CD14-positive monocyte (primary cell): ENCODE data around the gene NPAS3. TPM values are rescaled to one million over a fixed set of nuclear protein-coding genes. Genes with fewer than 3 reads are reported as not detected.

Experiments used
- DNase-seq, 3 donors: peaks; one replicate each; pipeline ENCODE4 v3.0.0-alpha.2; 2011 to 2022
- H2AFZ ChIP-seq: 2 replicates; pipeline ENCODE4 v1.6.0; 2012; ENCODE audit warnings: mild to moderate bottlenecking, low read depth, low read length, inconsistent platforms; ENCODE audit not compliant: insufficient read depth, poor library complexity, severe bottlenecking
- H3K27ac ChIP-seq, 2 donors: 1 replicate in 1 of 2; 2 replicates in 1 of 2; pipeline ENCODE4 v1.5.1; 2012 to 2013; ENCODE audit warnings: low read length in 2 of 2, control low read depth in 1 of 2, inconsistent platforms in 1 of 2, low read depth in 1 of 2, mild to moderate bottlenecking in 1 of 2
- H3K27me3 ChIP-seq, 2 donors: one replicate each; pipeline versions ENCODE4 v1.6.0 to v1.6.1; 2011 to 2013; ENCODE audit warnings: low read length in 2 of 2; ENCODE audit not compliant: control insufficient read depth in 2 of 2, insufficient read depth in 2 of 2
- H3K36me3 ChIP-seq, 2 donors: replicated peaks in 1 of 2; 1 replicate in 1 of 2; 2 replicates in 1 of 2; pipeline versions ENCODE4 v1.5.1 to v1.6.1; 2012 to 2013; ENCODE audit warnings: low read length in 2 of 2, control low read depth in 1 of 2, inconsistent platforms in 1 of 2, mild to moderate bottlenecking in 1 of 2; ENCODE audit not compliant: insufficient read depth in 2 of 2, control insufficient read depth in 1 of 2
- H3K4me1 ChIP-seq, 2 donors: 1 replicate in 1 of 2; 2 replicates in 1 of 2; pipeline versions ENCODE4 v1.5.1 to v1.6.1; 2012 to 2013; ENCODE audit warnings: low read length in 2 of 2, control low read depth in 1 of 2, inconsistent platforms in 1 of 2, mild to moderate bottlenecking in 1 of 2, moderate library complexity in 1 of 2; ENCODE audit not compliant: insufficient read depth in 2 of 2, control insufficient read depth in 1 of 2
- H3K4me2 ChIP-seq: replicated peaks from 2 replicates; pipeline ENCODE3; 2012; ENCODE audit warnings: low read length, moderate library complexity, mild to moderate bottlenecking; ENCODE audit not compliant: poor library complexity, severe bottlenecking; ENCODE audit errors: extremely low read depth
- H3K4me3 ChIP-seq, 3 experiments: fragments of 200-600 bp in 1 of 3; sonication (generic) in 1 of 3; replicated peaks in 1 of 3; 1 replicate in 2 of 3; 2 replicates in 1 of 3; pipeline ENCODE4 v1.5.1; 2011 to 2013; ENCODE audit warnings: low read length in 3 of 3, mild to moderate bottlenecking in 3 of 3, control low read depth in 2 of 3, low read depth in 2 of 3, inconsistent platforms in 1 of 3, moderate library complexity in 1 of 3
- H3K79me2 ChIP-seq: 2 replicates; pipeline ENCODE4 v1.6.0; 2012; ENCODE audit warnings: mild to moderate bottlenecking, control low read depth, inconsistent platforms, low read length, moderate library complexity; ENCODE audit not compliant: insufficient read depth
- H3K9ac ChIP-seq: 2 replicates; pipeline ENCODE4 v1.6.0; 2017; ENCODE audit warnings: low read length, mild to moderate bottlenecking; ENCODE audit not compliant: insufficient read depth, poor library complexity, severe bottlenecking
- H3K9me3 ChIP-seq, 2 donors: replicated peaks in 1 of 2; 1 replicate in 1 of 2; 2 replicates in 1 of 2; pipeline versions ENCODE4 v1.5.1 to v1.6.1; 2012 to 2013; ENCODE audit warnings: low read length in 2 of 2, control low read depth in 1 of 2; ENCODE audit not compliant: control insufficient read depth in 1 of 2, insufficient read depth in 1 of 2
- H4K20me1 ChIP-seq: 2 replicates; pipeline ENCODE4 v1.6.0; 2012; ENCODE audit warnings: mild to moderate bottlenecking, low read length, control low read depth, moderate library complexity; ENCODE audit not compliant: insufficient read depth
- H3K27ac Mint-ChIP-seq, 7 donors: one replicate each; pipeline ENCODE4 v1.8.0; 2020; ENCODE audit warnings: mild to moderate bottlenecking in 7 of 7, mixed read lengths in 7 of 7, moderate library complexity in 6 of 7, inconsistent platforms in 2 of 7
- H3K27me3 Mint-ChIP-seq, 3 donors: one replicate each; pipeline ENCODE4 v1.8.0; 2021 to 2022; ENCODE audit warnings: low read depth in 3 of 3, mild to moderate bottlenecking in 3 of 3, mixed read lengths in 3 of 3, moderate library complexity in 3 of 3, inconsistent platforms in 1 of 3
- H3K36me3 Mint-ChIP-seq, 2 donors: one replicate each; pipeline ENCODE4 v1.8.0; 2020; ENCODE audit warnings: mixed read lengths in 2 of 2, inconsistent platforms in 1 of 2, mild to moderate bottlenecking in 1 of 2
- H3K4me1 Mint-ChIP-seq: one replicate; pipeline ENCODE4 v1.8.0; 2020; ENCODE audit warnings: mild to moderate bottlenecking, mixed read lengths
- H3K4me3 Mint-ChIP-seq, 2 donors: one replicate each; pipeline ENCODE4 v1.8.0; 2020; ENCODE audit warnings: mild to moderate bottlenecking in 2 of 2, mixed read lengths in 2 of 2, moderate library complexity in 1 of 2
- H3K9me3 Mint-ChIP-seq, 7 donors: one replicate each; pipeline ENCODE4 v1.8.0; 2020 to 2022; ENCODE audit warnings: mixed read lengths in 7 of 7, mild to moderate bottlenecking in 6 of 7, moderate library complexity in 6 of 7, inconsistent platforms in 2 of 7
- WGBS: methylation state at CpG from one replicate; pipeline ENCODE4 v1.1.5; 2013; ENCODE audit warnings: missing lambda C conversion rate; ENCODE audit not compliant: insufficient coverage; 5-methylcytosine and 5-hydroxymethylcytosine counted together
- intact Hi-C, 2 donors: fragments of 100-400 bp; cut with micrococcal nuclease; formaldehyde crosslinking; loops; one replicate each; pipeline versions ENCODE4 v1.15.0 to v1.15.1; 2023
- polyA plus RNA-seq, 3 donors: library from polyadenylated mRNA; depleted of rRNA in 1 of 3; unstranded in 2 of 3; stranded (reverse) in 1 of 3; fragments of 300-500 nt in 2 of 3; fragments of >200 nt in 1 of 3; fragmentation: Illumina TruSeq in 2 of 3; gene quantifications; 1 replicate in 2 of 3; 2 replicates in 1 of 3; pipeline ENCODE4 v1.2.3, GENCODE V29; 2012 to 2021
- TF ChIP-seq, protein P1 (sequence below): fragments of 200-600 bp; IDR thresholded peaks from one replicate; pipeline ENCODE4 v1.8.0; 2022; ENCODE audit warnings: antibody characterized with exemption, mild to moderate bottlenecking

Gene NPAS3
- polyA plus RNA-seq, 3 donors, result not detected

DNA sequence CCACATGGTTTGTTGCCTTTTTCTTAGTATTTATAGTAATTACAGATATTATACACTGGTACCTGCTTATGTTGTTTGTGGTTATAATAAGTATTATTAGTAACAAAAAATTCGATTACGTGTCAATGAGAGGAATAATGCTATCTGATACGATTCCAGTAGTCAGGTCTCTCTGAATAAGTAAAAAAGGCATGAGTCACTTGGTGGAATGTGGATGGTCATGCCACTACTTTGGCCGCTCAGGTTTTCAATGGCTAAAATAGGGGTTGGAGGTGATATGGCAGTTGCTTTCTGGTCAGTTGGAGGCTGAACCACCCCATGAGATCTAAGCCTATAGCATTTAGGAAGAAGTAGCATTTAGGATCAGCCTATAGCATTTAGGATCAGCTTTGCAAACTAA lies 255.9 kb downstream of the NPAS3 start:
- H2AFZ ChIP-seq, result no peak overlapping the region
- H3K4me2 ChIP-seq, result no peak overlapping the region
- no peak overlapping the region for H3K4me3 ChIP-seq
- no peaks in the 10 kb centered on the region for H3K4me1 ChIP-seq
- Mint-ChIP-seq H3K9me3 (peaks cover 0 to 13% (median 5%) of the 10 kb centered on the region in 7 donors), H3K36me3 (no peaks in the 10 kb centered on the region), H3K27me3 (peaks cover 0 to 2% (median 0%) of the 10 kb centered on the region in 3 donors), H3K4me1 (no peaks in the 10 kb centered on the region), H3K4me3 (no peak overlapping the region), H3K27ac (no peak overlapping the region)
- H3K36me3 ChIP-seq, result no peaks in the 10 kb centered on the region
- TF ChIP-seq, protein P1, sequence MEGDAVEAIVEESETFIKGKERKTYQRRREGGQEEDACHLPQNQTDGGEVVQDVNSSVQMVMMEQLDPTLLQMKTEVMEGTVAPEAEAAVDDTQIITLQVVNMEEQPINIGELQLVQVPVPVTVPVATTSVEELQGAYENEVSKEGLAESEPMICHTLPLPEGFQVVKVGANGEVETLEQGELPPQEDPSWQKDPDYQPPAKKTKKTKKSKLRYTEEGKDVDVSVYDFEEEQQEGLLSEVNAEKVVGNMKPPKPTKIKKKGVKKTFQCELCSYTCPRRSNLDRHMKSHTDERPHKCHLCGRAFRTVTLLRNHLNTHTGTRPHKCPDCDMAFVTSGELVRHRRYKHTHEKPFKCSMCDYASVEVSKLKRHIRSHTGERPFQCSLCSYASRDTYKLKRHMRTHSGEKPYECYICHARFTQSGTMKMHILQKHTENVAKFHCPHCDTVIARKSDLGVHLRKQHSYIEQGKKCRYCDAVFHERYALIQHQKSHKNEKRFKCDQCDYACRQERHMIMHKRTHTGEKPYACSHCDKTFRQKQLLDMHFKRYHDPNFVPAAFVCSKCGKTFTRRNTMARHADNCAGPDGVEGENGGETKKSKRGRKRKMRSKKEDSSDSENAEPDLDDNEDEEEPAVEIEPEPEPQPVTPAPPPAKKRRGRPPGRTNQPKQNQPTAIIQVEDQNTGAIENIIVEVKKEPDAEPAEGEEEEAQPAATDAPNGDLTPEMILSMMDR, result no peak
- H4K20me1 ChIP-seq, result no peaks in the 10 kb centered on the region
- 96% methylated on average over 3 of the region's 4 CpGs for WGBS
- H3K9me3 ChIP-seq, result peaks cover 4 to 13% of the 10 kb centered on the region in 2 donors
- no peak for DNase-seq
- H3K27ac ChIP-seq, result no peak overlapping the region
- no peak overlapping the region for H3K9ac ChIP-seq
- intact Hi-C loops, result no loop called here
- no peaks in the 10 kb centered on the region for H3K79me2 ChIP-seq
- H3K27me3 ChIP-seq, result no peaks in the 10 kb centered on the region

DNA sequence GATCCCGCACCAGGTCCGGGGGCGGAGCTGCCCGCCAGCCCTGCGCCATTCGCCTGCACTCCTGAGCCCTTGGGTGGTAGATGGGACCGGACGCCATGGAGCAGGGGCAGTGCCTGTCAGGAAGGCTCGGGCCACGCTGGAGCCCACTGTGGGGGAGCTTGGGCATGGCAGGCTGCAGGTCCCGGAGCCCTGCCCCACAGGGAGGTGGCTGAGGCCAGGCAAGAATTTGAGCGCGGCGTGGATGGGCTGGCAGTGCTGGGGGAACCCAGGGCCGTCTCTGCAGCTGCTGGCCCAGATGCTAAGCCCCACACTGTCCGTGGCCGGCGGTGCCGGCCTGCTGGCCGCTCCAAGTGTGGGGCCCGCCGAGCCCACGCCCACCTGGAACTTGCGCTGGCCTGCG lies 260.0 kb downstream of the NPAS3 start:
- Histone ChIP-seq H3K9me3 (peaks cover 4 to 13% of the 10 kb centered on the region in 2 donors), H3K36me3 (no peaks in the 10 kb centered on the region), H3K27ac (no peak overlapping the region), H3K79me2 (no peaks in the 10 kb centered on the region), H3K4me2 (no peak overlapping the region), H3K9ac (no peak overlapping the region), H3K4me1 (no peaks in the 10 kb centered on the region), H4K20me1 (no peaks in the 10 kb centered on the region), H3K4me3 (no peak overlapping the region), H2AFZ (no peak overlapping the region), H3K27me3 (no peaks in the 10 kb centered on the region)
- Mint-ChIP-seq H3K9me3 (peaks cover 0 to 13% (median 5%) of the 10 kb centered on the region in 7 donors), H3K27me3 (no peaks in the 10 kb centered on the region), H3K36me3 (no peaks in the 10 kb centered on the region), H3K27ac (no peak overlapping the region), H3K4me1 (no peaks in the 10 kb centered on the region), H3K4me3 (no peak overlapping the region)
- no peak for DNase-seq
- WGBS, result 92% methylated on average over 24 of the region's 25 CpGs
- intact Hi-C loops, result no loop called here
- TF ChIP-seq, protein P1, result no peak
